ENCODE measurements around the gene HCAR1. TPM values are rescaled to one million over a fixed set of nuclear protein-coding genes. Genes with fewer than 3 reads are reported as not detected.

Gene HCAR1
- total RNA-seq, 4 donors from 2014 or later, result under 0.01 to 1.8 (median 1.1) TPM

DNA sequence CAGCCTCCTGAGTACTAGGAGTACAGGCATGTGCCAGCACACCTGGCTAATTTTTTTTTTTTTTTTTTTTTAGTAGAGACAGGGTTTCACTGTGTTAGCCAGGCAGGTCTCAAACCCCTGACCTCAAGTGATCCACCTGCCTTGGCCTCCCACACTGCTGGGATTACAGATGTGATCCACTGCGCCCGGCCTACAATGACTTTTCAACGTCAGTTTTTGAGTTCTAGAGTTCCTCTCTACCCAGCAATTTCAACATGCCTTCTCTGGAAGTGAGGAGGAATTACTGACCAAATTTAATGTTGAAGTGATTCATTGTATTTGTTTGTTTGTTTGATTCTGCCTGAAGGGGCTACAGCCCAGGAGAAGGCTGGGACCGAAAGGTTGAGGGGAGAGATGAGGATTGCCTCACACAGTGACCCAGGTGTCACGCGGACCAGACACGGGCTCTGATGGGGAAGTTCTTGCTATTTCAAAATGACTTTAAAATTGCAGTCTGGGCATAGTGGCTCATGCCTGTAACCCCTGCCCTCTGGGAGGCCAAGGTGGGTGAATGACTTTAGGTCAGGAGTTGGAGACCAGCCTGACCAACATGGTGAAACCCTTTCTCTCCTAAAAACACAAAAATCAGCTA lies 13.4 kb upstream of the HCAR1 start:
- DNase-seq (ENCODE audit: low spot score in 2 of 2), result no peak
- Histone ChIP-seq H3K27ac (no peak overlapping the region), H3K9me3 (no peaks in the 10 kb centered on the region), H3K4me3 (no peak overlapping the region), H3K4me1 (no peaks in the 10 kb centered on the region), H3K27me3 (no peaks in the 10 kb centered on the region), H3K36me3 (no peaks in the 10 kb centered on the region)
- no peak for TF ChIP-seq CTCF (IDR thresholded peaks at IDR 0.05)
- TF ChIP-seq EP300 (IDR thresholded peaks at IDR 0.05), result no peak
- TF ChIP-seq POLR2A (IDR thresholded peaks at IDR 0.05), result no peak
- 83 to 91% methylated on average over 7 of the region's 7 CpGs for WGBS, 2 donors

DNA sequence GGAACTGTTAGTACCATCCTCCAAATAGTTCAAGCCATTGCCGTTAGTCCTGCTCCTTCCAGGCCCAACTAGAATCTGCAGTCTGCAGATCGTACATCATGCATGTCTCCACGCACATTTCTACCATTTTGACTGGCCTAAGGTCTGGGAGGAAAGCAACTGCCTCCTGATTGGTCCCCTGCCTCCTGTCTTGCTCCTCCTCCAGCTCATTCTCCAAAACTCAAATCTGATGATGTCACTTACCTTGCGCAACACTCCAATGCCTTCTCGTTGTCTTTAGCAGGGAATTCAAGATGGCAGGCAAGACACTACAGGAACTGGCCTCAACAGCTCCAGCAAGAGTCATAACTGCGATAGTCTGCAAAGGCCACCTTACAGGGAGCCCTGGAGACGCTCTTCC lies 9.7 kb upstream of the HCAR1 start:
- 85 to 92% methylated on average over 7 of the region's 7 CpGs for WGBS, 2 donors
- H3K9me3 ChIP-seq, result no peaks in the 10 kb centered on the region
- TF ChIP-seq POLR2A (IDR thresholded peaks at IDR 0.05) (no peak), CTCF (IDR thresholded peaks at IDR 0.05) (no peak), EP300 (IDR thresholded peaks at IDR 0.05) (no peak)
- H3K36me3 ChIP-seq, result no peaks in the 10 kb centered on the region
- no peaks in the 10 kb centered on the region for H3K27me3 ChIP-seq
- H3K4me1 ChIP-seq, result no peaks in the 10 kb centered on the region
- H3K27ac ChIP-seq, result no peak overlapping the region
- no peak overlapping the region for H3K4me3 ChIP-seq
- DNase-seq (ENCODE audit: low spot score in 2 of 2), result no peak

GRCh38 chr12:122738571-122738970 lies 7.9 kb upstream of the HCAR1 start:
- no peak overlapping the region for H3K27ac ChIP-seq
- no peaks in the 10 kb centered on the region for H3K27me3 ChIP-seq
- 87 to 93% methylated on average over 7 of the region's 7 CpGs for WGBS, 2 donors
- H3K9me3 ChIP-seq, result no peaks in the 10 kb centered on the region
- TF ChIP-seq EP300 (IDR thresholded peaks at IDR 0.05), result no peak
- no peak for TF ChIP-seq POLR2A (IDR thresholded peaks at IDR 0.05)
- TF ChIP-seq CTCF (IDR thresholded peaks at IDR 0.05), result no peak
- no peaks in the 10 kb centered on the region for H3K4me1 ChIP-seq
- H3K4me3 ChIP-seq, result no peak overlapping the region
- no peak for DNase-seq (ENCODE audit: low spot score in 2 of 2)
- H3K36me3 ChIP-seq, result no peaks in the 10 kb centered on the region

DNA sequence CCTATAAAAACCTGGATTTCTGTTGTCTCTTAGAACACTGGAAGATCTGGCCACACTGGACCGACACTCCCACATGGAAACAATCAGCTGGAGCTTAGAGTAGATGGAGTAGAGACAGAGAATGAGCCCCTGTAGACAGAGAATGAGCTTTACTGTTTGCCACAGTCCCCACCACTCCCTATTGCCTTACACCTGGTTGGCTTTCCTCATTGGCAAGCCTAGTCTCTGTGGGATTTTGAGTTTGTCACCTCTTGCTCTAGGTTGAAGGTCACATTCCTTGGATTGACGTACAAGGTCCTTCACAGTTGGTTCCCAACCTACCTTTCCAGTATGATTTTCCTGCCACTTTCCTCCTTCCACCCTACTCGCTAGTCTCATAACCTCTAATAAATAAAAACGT lies 2.0 kb upstream of the HCAR1 start:
- DNase-seq (ENCODE audit: low spot score in 2 of 2), result no peak
- 89 to 90% methylated on average over 4 of the region's 4 CpGs for WGBS, 2 donors
- TF ChIP-seq CTCF (IDR thresholded peaks at IDR 0.05), result no peak
- no peak for TF ChIP-seq POLR2A (IDR thresholded peaks at IDR 0.05)
- no peak for TF ChIP-seq EP300 (IDR thresholded peaks at IDR 0.05)
- Histone ChIP-seq H3K27ac (no peak overlapping the region), H3K4me1 (peaks cover 0 to 8% (median 0%) of the 10 kb centered on the region in 4 donors), H3K4me3 (no peak overlapping the region), H3K36me3 (no peaks in the 10 kb centered on the region), H3K27me3 (no peaks in the 10 kb centered on the region), H3K9me3 (no peaks in the 10 kb centered on the region)

- WGBS, 2 donors, result 82 to 89% methylated on average over 3 of the region's 3 CpGs
- no peak for DNase-seq (ENCODE audit: low spot score in 2 of 2)
- TF ChIP-seq EP300 (IDR thresholded peaks at IDR 0.05) (no peak), POLR2A (IDR thresholded peaks at IDR 0.05) (no peak), CTCF (IDR thresholded peaks at IDR 0.05) (no peak)
- Histone ChIP-seq H3K36me3 (no peaks in the 10 kb centered on the region), H3K4me1 (peaks cover 0 to 8% (median 0%) of the 10 kb centered on the region in 4 donors), H3K27ac (no peak overlapping the region), H3K9me3 (no peaks in the 10 kb centered on the region), H3K27me3 (no peaks in the 10 kb centered on the region), H3K4me3 (no peak overlapping the region)
These were observed 1.5 kb upstream of the HCAR1 start for GRCh38 chr12:122732170-122732569.

Data from tibial nerve (tissue), 4 donors.